Activated CD4-positive, alpha-beta T cell treated with anti-CD3 and anti-CD28 coated beads, Interleukin-2, amount 50 U/mL, for 48 hours (primary cell): ENCODE data around the gene NRG3.
"Not testable (repeated sequence)": the region's sequence is repeated elsewhere in the genome, so short reads cannot be mapped to it uniquely, and the experiment has no call there.

Experiments
- DNase-seq, 2 experiments: peaks; one replicate each; pipeline ENCODE4 v3.0.0-alpha.2; 2020

NRG3 gene

DNA sequence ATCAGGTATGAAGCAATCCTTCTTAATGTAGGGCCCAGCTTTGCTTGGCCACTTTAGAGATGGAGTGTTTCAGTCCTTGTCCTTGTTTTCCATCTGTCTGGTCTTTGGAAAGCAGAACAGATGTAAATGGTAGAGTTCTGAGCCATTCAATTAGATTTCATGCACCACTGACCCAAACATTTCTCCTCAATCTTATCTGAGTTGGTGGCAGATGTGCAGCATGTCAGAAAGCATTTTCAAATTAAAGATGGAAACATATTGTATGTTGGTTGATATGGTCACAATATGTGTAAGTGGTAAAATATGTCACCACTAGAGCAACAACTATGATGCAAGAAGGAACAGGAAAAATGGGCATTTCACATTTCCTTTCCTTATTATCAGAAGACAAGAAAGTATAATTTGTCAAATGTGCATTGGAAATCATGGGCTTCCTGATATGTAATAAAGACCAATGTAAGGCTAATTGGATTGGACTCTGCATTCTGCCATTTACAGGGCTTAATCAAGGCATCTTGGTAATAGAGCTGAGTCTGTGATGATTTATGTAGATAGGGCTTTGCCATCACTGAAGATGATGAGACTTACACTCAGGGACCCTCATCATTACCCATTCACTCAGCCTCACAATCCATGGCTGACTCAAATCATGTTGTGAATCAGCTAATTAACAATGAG, 750.7 kb downstream of the NRG3 start:
- DNase-seq: no peak

DNA sequence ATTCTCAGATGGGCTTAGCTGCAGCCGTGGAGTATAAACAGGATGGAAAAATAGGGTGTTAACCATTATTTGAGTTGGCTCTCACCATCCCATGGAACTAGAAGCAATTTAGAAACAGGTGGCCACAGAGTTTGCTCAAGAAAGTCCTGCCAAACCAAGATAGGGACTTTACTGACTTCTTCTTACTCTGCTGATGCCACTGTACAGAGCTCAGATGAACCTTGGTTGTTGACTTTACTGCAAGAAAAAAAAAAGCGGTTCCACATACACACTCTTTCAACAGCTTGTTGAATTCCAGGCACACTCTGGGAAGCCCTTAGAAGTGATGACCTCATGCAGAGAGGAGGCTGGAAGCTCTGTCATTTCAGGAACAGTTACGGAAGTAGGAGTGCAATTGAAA, 753.4 kb downstream of the NRG3 start:
- DNase-seq: no peak

DNA sequence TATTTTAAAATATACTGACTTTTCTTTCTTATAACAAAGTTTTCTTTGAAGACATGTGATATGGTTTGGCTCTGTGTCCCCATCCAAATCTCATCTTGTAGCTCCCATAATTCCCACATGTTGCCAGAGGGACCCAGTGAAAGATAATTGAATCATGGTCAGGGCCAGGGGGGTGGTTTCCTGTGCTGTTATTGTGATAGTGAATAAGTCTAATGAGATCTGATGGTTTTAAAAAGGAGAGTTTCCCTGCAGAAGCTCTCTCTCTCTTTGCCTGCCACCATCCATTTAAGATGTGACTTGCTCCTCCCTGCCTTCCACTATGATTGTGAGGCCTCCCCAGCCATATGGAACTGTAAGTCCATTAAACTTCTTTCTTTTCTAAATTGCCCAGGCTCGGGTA, 768.1 kb downstream of the NRG3 start:
- no peak for DNase-seq

DNA sequence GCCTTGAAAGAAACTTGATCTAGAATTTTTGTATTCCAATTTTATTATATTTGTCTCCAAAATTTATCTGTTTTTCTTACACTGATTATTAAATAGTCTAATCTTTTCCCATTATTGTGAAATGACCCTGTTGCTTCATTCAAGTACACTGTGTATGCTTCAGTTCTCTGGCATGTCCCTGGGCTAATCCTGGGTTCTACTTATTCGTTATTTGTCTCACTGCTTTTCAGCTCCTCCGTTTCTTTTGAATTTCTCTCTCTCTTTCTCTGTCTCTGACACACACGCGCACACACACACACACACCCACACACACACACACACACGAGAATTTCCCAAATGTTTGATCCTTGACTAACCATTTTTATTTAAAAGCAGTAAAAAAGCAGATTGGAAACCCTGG, 768.6 kb downstream of the NRG3 start:
- DNase-seq: no peak

DNA sequence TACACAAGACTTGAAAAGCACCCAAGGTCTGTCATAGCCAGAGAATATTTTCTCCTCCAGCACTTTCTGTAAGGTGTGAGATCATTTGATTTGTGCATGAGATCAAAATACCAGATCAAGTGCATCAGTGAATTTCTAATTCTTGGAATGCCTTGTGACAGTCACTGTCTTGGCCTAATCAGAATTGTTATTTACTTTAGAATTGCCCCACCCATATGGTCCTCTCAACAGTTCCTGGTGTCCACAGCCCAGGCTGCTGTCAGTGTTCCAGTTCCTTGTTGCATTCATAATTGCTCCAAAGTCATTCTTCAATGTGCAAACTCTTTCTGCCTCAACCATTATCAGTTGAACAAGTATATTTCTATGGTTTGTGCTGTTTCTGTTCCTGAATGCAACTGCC, 770.2 kb downstream of the NRG3 start:
- DNase-seq: no peak

DNA sequence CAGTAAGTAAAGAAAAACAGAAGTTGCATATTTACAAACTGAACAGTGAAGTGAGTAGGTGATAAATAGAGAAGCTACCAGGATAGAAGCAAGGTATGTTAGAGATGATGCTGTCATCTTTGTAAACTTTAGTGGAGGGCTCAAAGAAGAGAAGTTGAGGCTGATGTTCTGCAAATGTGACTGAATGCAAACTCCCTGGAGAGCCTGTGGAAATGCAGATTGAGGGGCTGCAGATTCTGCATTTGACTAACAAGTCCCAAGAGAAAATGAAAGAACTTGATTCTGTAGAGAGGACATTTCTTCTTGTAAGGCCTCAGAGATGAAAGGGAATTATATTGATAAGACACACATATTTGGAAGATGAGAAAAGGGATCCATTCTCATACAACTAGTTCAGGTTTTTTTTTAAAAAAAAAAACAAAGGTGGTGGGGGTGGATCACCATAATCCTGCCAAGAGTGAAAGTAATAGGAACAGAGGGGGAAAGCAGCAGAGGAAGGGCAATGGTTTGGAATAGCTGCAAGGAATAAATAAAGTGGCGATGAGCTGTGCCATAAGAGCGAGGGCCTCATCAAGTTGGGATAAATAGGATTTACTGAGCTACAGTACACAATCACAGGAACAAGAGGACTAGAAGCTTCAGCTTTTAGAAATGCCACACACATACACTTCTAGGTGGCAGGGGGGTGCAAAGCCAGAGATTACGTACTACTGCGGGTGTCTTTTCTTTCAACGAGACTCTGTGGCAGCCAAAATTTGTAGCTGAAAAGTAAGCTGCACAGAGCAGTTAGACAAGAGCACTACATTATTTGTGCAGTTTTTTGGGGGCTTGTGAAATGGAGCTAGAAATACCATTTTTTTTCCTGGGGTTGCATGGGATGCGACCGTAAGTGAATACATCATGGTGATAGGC, 778.5 kb downstream of the NRG3 start:
- no peak for DNase-seq

DNA sequence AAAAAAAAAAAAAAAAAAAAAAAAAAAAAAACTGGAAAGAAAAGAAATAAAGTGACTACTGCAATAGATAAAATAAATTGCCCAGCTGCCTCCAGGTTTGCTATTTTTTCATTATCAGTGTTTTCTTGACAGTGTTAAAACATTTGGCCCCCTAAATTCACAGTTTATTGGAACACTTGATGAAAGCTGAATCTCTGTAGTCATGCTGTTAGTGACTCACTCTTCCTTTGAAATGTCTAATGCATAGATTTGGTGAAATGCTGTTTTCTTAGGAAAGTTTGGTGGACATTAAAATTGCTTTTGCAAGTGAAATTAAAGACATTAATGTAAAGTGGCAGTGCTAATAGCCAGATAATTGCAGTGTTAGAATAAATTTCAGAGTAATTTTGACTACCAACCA, 785.2 kb downstream of the NRG3 start:
- no peak for DNase-seq

DNA sequence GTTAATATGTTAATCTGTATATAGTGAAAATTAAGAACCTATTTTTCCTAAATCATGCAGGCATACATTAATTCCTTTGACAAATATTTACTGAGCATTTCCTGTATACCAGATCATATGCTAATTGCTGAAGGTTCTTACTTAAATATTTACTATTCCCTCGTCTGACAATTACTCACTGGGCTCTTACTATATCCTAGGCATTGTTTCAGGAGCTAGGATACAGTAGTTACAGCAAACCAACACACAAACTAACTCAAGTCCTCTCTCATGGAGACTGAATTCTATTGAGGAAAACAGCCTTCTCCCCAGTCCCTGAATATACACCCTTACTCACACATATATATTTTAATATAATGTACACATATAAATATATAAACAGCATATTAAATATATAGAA, 786.0 kb downstream of the NRG3 start:
- no peak for DNase-seq

DNA sequence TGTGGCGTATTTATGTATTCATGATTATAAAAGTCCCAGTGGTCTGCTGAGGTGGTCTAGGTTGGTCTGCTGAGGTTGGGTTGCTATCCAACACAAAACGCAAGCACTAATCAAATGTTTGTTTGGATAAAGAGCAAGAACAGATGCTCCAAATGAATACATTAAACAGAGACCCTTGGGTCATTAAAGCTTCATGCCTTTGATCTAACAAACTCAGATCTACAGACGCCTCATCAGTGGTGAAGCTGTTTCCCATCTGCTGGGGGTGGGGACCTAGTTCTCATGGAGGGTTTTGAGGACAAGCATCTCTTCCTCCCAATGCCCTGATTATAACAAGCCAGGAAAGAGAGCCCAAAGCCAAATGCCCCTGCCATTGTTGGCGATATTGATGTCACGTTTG, 786.7 kb downstream of the NRG3 start:
- no peak for DNase-seq

DNA sequence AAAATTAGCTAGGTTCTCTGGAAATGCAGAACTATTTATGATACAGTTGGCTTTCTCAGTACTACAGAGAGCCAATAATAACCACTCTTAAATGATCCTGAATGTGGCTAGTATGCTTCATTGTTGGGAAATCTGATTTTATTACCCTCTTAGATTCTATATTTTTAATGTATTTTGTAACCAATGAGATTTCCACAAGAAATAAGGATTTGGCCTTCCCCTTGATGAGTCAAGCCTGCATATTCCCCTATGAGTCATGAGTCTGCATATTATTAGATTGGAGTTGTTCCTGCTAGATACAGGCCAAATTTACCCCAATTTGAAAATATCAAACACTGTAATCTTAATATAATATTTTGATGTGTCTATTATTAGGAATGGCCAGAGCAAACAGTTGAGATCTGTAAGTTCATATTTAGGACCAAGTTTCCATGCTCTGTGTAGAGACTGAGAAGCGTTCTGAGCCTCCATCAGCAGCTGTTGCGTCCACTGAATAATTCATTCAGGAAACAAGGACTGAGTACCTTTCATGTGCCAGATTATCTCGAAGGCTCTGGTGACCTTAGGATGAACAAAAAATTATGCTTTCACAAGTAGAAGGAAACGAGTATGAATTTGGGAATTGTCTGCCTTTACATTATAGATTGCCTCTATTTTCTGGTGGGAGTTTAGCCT, 793.4 kb downstream of the NRG3 start:
- DNase-seq: no peak

DNA sequence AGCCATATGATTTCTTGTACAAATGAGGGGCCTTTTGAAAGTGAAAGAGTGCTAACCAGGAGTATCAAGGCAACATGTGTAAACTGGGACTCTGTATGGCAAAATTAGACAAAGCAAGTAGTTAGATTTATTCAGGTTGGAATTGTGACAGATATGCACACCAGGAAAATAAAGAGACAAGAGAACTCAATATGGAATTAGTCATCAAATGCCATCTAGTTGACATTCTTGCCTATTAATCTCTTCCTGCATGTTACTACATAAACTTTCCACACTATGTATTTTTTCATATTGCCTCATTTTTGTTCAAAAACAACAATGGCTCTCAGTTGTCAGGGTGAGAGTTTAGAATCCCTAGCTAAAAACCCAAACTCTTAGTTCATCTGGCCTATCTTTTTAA, 799.0 kb downstream of the NRG3 start:
- no peak for DNase-seq

DNA sequence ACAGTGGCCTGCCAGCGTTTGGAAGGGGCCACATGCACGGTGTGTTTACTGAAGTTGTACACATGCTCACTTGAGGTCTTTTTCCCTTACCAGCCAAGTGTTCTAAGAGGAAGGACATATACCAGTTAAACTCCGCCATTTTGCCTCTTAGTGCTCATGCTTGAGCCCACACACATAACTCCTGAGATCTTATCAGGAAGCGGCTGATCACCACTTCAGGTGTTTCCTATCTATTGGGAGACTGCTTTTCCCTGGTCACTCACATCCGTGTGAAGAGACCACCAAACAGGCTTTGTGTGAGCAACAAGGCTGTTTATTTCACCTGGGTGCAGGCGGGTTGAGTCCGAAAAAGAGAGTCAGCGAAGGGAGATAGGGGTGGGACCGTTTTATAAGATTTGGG, 802.9 kb downstream of the NRG3 start:
- DNase-seq: not testable (repeated sequence)

DNA sequence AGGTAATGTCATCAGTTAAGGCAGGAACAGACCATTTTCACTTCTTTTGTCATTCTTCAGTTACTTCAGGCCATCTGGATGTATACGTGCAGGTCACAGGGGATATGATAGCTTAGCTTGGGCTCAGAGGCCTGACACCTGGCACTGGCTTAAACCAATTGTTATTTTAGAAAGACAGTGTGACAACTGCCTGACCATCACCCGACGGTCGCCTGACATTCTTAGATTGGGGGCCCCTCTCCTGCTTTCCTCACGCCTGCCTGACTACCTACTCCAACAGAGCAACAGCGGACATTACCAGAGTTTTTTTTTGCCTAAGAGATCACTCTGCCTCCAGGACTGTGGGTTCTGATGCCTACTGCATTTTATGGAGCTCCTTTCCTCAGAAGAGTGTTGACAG, 803.5 kb downstream of the NRG3 start:
- DNase-seq: not testable (repeated sequence)

DNA sequence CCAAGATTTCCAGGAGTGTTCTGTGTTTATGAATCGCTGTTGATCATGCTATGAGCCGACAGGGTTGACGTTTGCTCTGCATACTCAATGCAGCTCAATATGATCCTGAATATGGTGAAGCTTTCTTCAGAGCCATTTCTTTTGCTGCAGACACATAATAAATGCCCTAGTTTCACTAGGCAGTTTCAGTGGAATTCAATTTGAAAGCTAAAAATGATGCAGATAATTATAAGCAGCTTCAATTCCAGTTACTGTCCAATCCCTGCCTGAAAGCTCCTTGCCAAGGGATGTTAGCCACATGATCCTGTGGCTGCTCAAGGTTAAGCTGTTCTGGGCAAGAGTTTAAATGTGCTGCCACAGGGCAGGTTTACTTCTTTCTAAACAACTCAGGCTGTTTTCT, 805.6 kb downstream of the NRG3 start:
- DNase-seq: no peak

DNA sequence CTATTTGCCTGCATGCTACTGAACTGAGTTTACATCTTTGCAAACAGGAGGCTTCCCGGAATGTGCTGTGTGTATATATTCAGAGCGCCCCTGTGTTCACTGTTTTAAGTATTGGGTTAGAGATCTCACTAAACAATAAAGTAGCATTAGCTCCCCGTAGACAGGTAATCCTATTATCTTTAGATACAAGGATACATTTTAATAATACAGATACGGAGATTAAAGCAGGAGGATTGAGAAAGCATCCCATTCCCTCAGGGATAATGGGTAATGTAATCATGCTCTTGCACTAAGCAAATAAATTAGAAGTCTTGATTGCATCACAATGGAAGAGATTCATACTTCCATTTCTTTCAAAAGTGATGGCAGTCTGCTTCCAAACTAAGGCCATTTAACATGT, 809.0 kb downstream of the NRG3 start:
- DNase-seq: no peak

DNA sequence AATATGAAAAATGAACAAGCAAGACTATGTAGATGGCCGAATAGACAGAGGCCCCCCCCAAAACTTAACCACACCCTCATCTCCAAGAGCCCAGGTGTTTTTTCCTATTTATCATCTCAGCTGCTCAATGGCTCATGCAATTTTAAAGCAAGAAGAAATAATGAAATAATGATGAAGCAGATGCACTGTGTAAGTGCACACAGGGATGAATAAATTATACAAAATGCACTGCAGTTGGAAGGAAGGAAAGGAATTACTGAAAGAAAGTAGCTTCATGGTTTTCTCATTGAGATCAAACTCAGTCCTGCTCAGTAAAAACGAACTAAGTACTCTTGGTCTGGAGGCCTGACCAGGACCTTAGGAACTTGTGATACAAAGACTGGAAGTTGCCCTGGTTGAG, 810.1 kb downstream of the NRG3 start:
- DNase-seq: no peak

DNA sequence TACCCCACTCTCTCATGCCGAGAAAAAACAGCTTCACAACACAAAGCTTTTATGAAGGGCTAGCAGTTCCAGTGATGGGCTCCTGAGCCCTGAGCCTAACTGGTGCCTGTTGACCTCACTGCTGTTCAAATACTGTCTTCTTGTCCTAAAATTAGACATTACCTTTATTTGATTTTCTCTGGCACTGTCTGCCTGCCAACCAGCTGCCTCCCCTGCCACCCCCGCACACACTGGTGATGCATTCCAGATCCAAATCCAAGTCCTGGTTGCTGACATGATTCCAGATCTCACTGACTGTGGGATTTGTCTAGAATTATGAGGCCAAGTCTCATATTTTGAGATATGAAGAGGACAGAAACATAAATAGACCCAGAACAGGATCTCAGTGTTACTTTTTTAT, 816.2 kb downstream of the NRG3 start:
- no peak for DNase-seq

DNA sequence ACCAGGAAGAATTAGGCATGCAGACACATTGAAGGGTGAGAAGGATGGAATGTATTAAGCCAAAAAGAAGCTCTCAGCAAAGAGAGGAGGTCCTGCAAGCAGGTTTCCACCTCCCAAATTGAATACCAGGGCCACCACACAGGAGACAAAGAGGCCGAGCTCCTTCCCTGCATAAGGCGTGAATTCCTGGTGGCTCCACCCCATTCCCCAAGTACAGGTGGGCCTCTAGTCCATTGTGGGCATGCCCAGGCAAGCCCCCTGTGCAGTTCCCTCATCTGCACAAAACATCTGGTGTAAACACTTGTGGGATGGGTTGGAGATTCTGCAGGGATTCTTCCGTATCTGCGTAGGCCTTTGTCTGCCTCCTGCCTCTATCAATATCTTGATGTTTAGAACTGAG, 817.5 kb downstream of the NRG3 start:
- DNase-seq: no peak

DNA sequence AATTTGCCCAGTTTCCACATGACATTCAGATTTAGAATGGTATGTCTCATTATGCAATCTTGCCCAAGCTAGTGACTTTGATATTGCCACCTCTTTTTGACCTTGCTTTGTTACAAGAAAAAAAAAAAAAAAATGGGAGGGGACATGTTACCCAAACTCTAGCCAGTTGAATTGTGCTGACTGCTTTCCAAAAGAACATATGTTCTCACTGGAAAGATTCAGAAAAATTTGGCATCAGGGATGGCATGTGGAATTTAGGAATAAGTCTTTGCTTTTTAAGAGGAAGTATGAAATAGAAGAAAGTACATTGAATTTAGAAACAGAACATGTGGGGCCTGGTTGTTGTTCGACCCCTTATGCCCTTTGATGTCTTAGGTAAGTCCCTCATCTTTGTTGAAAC, 846.8 kb downstream of the NRG3 start:
- no peak for DNase-seq

DNA sequence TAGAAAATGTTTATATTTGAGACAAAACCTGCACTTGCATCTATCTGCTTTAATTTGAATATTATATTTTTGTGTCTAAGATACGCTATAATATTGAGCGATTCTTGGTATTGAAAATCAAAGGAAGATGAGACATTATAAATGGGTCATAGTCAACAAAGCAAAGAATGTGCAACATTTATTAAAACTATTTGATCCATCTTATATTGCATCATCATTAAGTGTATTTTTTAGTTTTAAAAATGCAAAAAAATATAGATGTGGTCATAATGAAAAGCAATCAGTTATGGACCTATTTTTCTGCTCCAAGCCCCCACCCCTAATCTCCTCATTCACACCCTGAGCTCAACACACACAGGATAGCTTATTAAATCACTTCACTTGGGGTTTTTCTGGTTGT, 847.3 kb downstream of the NRG3 start:
- DNase-seq: no peak

DNA sequence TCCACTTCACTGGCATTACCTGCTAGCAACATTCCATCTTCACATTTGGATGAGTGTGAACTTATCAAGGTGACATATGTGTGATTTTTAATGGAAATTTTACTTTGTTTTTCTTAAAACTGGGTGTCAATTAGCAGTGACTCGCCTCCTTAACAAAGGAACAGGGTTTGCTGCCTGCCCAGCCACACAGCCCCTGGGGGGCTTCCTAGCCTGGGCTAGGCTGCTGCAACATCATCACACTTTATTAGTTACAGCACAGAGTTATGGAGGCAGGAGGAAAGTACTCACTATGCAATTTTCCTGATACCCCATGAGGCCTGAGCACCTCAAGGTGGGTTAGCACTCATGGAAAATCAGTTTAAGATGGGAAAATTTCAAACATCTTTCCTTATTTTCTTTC, 861.3 kb downstream of the NRG3 start:
- DNase-seq: no peak

DNA sequence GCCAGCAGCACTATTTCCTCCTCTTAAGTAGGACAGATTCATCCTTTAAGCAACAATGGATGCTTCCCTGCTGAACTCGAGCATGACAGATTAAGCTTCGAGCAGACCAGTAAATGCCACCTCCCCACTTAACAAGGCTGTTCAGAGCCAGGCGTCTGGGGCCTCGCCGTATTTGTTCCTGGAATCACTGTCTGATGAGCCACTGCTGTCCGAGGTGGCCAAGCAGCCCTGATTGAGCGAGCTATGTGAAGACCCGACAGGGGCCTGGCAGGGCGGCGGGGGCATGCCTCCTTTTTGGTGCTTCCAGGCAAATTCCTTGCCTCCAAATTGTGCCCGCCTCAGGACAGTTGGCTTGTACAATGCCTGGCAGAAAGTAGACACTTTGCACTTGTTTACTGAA, 862.6 kb downstream of the NRG3 start:
- no peak for DNase-seq

DNA sequence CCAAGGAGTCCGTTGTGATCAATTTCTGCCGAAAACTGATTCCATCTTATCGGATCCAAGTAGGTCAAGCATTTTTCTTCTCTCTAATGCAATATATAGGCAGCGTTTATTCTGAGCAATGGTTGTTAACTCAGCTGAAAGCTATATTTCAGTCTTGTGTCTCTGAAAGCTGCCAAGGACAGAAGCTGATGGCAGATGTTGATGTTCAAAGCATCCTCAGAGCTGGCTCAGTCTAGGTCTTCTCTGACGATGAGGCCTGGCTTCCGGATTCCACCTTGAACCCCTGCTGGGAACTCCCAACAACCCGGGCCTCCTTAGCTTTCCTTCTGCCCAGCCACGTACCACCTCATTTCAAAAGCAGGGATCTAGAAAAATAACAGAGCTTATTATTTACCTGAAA, 863.6 kb downstream of the NRG3 start:
- DNase-seq: no peak

DNA sequence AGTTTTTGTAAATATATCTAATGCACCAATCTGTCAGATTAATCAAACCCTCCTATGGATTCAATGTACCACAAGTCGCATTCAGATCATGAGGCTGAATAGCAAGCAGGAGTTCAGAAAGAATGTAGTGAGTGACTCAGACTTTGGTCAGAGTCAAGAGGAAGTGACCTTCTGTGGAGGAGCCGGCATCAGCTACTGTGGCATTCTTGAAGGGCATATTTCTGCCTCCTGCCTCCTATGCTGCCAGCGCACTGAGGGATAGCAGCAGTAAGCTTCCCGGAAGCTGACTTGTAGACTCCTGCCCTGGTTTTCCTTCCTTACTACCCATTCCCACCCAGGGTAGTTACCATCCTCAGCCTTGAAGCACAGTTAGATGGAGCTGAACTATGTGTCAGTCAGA, 867.5 kb downstream of the NRG3 start:
- no peak for DNase-seq
